Measurements from ENCODE around the gene PAK5.

PAK5 gene

GRCh38 chr20:9493803-9494202 is 345.1 kb downstream of the PAK5 start:
- DNase-seq (ENCODE audit: low read depth in 2 of 2), result no peak

DNA sequence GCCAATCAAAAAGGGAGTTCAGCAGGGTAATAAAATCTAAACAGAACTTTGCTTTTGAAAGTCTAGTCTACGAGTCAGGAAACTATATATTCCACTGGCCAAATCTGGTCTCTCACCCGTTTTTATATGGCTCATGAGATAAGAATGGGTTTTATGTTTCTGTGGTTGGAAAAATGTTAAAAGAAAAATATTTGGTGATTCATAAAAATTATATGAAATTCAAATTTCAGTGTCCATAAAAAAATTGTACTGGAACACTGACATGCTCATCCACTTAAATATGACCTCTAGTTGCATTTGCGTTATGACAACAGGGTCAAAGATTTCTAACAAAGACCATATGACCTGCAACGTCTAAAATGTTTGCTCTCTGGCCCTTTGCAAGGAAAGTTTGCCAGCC is 346.8 kb downstream of the PAK5 start:
- DNase-seq (ENCODE audit: low read depth in 2 of 2), result no peak

DNA sequence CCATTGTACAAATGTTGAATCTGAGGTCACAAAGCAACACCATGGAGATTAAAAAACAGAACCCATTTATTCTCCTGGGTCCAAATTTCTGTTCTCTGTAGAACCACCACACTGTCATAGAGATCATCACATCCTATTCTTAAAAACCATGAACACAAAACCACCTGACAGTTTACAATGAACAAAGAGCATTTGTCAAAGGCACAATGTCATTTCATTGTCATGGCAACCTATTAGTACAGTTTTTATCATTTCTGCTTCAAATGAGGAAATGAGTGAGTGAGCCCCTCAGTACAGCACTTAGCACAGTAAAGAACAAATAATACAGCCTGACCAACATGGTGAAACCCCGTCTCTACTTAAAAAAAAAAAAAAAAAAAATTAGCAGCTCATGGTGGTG is 347.6 kb downstream of the PAK5 start:
- no peak for DNase-seq (ENCODE audit: low read depth in 2 of 2)

DNA sequence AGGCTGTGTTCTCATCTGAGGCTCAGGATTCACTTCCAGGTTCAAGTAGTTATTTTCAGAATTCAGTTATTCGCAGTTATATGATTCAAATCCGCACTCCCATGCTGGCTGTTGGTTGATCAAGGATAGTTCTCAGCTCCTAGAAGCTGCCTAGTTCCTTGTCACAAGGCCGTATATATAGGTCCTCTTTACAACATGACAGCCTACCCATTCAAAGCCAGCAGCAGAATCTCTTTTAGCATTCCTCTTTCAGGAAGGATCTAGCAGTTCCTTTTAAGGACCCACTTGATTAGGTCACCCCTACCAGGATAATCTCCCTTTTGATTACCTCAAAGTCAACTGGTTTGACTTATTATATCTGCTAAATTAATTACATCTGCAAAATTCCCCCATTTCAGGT is 348.2 kb downstream of the PAK5 start:
- DNase-seq (ENCODE audit: low read depth in 2 of 2), result no peak

DNA sequence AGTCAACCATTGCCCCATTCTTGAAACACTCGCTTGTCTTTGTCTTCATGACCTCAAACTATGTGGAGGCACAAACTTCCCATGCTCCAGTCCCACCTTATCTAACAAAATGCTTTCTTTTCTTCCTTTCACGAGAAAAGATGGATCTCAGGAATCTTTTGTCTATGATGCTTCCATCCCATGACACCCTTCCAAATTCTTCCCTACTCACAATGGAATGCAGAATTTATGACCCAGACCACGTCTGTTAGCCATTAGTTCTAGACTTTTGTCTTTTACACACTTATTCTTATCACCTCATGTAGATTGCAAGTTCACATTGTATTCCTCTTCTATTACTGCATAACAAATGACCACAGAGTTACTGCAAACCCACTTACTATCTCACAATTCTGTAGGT is 348.7 kb downstream of the PAK5 start:
- no peak for DNase-seq (ENCODE audit: low read depth in 2 of 2)

GRCh38 chr20:9488063-9488462 is 350.8 kb downstream of the PAK5 start:
- no peak for DNase-seq (ENCODE audit: low read depth in 2 of 2)

Data from stimulated activated CD8-positive, alpha-beta memory T cell treated with anti-CD3 and anti-CD28 coated beads, Interleukin-2, amount 100 ng/mL, for 1 hour (primary cell).